Panc1 (cell line): ENCODE measurements around the gene TNFRSF14. TPM values are rescaled to one million over a fixed set of nuclear protein-coding genes. Genes with fewer than 3 reads are reported as not detected.

ENCODE experiments used
- ATAC-seq: fragments of 200-7000 bp; cut with Tn5 transposase; 2 replicates; pipeline ENCODE4 v1.9.1; 2020; ENCODE audit warnings: mild to moderate bottlenecking, moderate library complexity
- BruUV-seq: library from RNA; stranded (reverse); fragments of 400-500 nt; replicated peaks from 2 replicates; lab custom pipeline; 2021; lab: Mats Ljungman, UMichigan
- CTCF ChIA-PET: fragments of 300-600 bp; sonication (Branson Sonifier 250); formaldehyde crosslinking; loops from one replicate; lab custom pipeline; 2022; ENCODE audit warnings: antibody characterized with exemption; lab: Charles Lee
- POLR2A ChIA-PET: fragments of 300-600 bp; sonication (Branson Sonifier 250); formaldehyde crosslinking; loops from one replicate; lab custom pipeline; 2022; ENCODE audit warnings: antibody characterized with exemption; lab: Charles Lee
- DNase-seq: peaks from one replicate; pipeline ENCODE4 v3.0.0-alpha.2; 2010; ENCODE audit warnings: low read depth, low spot score
- H3K27ac ChIP-seq: 2 replicates; pipeline ENCODE4 v1.5.1; 2011; ENCODE audit warnings: mild to moderate bottlenecking, low read length, inconsistent platforms
- H3K27me3 ChIP-seq: fragments of 200-500 bp; sonication (Bioruptor generic); 2 replicates; pipeline ENCODE4 v1.6.0; 2014; ENCODE audit warnings: low read length, inconsistent platforms; ENCODE audit not compliant: control insufficient read depth, insufficient read depth
- H3K36me3 ChIP-seq: fragments of 200-500 bp; sonication (Bioruptor generic); 2 replicates; pipeline ENCODE4 v1.5.1; 2014; ENCODE audit warnings: inconsistent platforms, mild to moderate bottlenecking, low read length, moderate library complexity; ENCODE audit not compliant: control insufficient read depth, insufficient read depth
- H3K4me1 ChIP-seq: 2 replicates; pipeline ENCODE4 v1.5.1; 2011; ENCODE audit warnings: inconsistent platforms, mild to moderate bottlenecking, low read length, moderate library complexity; ENCODE audit not compliant: control insufficient read depth, insufficient read depth
- H3K4me3 ChIP-seq, 2 experiments: 2 replicates each; pipeline ENCODE4 v1.5.1; 2011 to 2012; ENCODE audit warnings: low read depth in 2 of 2, low read length in 2 of 2, mild to moderate bottlenecking in 2 of 2, inconsistent platforms in 1 of 2, moderate library complexity in 1 of 2
- H3K9me3 ChIP-seq: fragments of 200-500 bp; sonication (Bioruptor generic); 2 replicates; pipeline ENCODE4 v1.5.1; 2014; ENCODE audit warnings: low read depth, mild to moderate bottlenecking, inconsistent platforms, low read length, moderate library complexity; ENCODE audit not compliant: control insufficient read depth, insufficient read depth
- CTCF ChIP-seq: fragments of 450-650 bp; IDR thresholded peaks from 2 replicates; pipeline ENCODE4 v1.5.1; 2017; ENCODE audit warnings: mild to moderate bottlenecking
- POLR2AphosphoS5 ChIP-seq: IDR thresholded peaks from 2 replicates; pipeline ENCODE4 v1.6.1; 2012; ENCODE audit warnings: mild to moderate bottlenecking, low read depth, low read length, moderate library complexity
- REST ChIP-seq, 2 experiments: IDR thresholded peaks; 2 replicates each; pipeline ENCODE4 v1.6.1; 2011 to 2012; ENCODE audit warnings: low read depth in 2 of 2, control low read depth in 1 of 2, low read length in 1 of 2, mild to moderate bottlenecking in 1 of 2, moderate library complexity in 1 of 2; ENCODE audit not compliant: insufficient read depth in 1 of 2
- SIN3A ChIP-seq: IDR thresholded peaks from 2 replicates; pipeline ENCODE4 v1.6.1; 2012; ENCODE audit warnings: low read depth, mild to moderate bottlenecking, low read length, moderate library complexity, borderline replicate concordance; ENCODE audit not compliant: insufficient read depth
- TCF7L2 ChIP-seq: IDR thresholded peaks from 2 replicates; pipeline ENCODE4 v1.6.1; 2011; ENCODE audit warnings: mild to moderate bottlenecking, low read depth, low read length, inconsistent platforms
- in situ Hi-C: cut with HindIII; loops from 2 replicates; pipeline ENCODE4 v1.10.0; 2016; ENCODE audit warnings: low sequenced_read_pairs, low pct_unique_long_range_greater_than_20kb
- intact Hi-C: fragments of 100-400 bp; cut with micrococcal nuclease; formaldehyde crosslinking; loops from one replicate; pipeline ENCODE4 v1.10.0; 2022; ENCODE audit not compliant: unreplicated experiment
- total RNA-seq: library from RNA; stranded (reverse); gene quantifications from one replicate; pipeline ENCODE4 v1.2.1, GENCODE V29; 2021; ENCODE audit not compliant: unreplicated experiment

Gene TNFRSF14
- total RNA-seq, 1 experiment from 2014 or later = 20.1 TPM

- Histone ChIP-seq H3K36me3 (no peaks in the 10 kb centered on the region), H3K4me1 (peaks cover 2% of the 10 kb centered on the region), H3K27ac (no peak overlapping the region), H3K27me3 (no peaks in the 10 kb centered on the region), H3K4me3 (no peak overlapping the region), H3K9me3 (no peaks in the 10 kb centered on the region)
- no peak for TF ChIP-seq REST (IDR thresholded peaks at IDR 0.05; ENCODE audit: insufficient read depth in 1 of 2, low read depth in 2 of 2, low read length in 1 of 2)
- TF ChIP-seq TCF7L2 = no peak
- CTCF ChIA-PET = interaction anchor here (0.6 to 1.3 kb wide), 3 partner anchors 18 to 60 kb away, joined by 3 to 15 read pairs (median 4); no protein-coding TSS in a partner anchor
- no TSS peak for BruUV-seq
- intact Hi-C loops (no loop called here), in situ Hi-C loops (no loop called here)
- DNase-seq (no peak), ATAC-seq (no peak; the same call in 1 of the 2 replicates)
- POLR2A ChIA-PET = interaction anchor here (0.6 to 0.7 kb wide), 2 partner anchors 127 to 637 kb away, joined by 3 to 11 read pairs; no protein-coding TSS in a partner anchor
Measured at GRCh38 chr1:2561898-2562895, 6.0 kb downstream of the TNFRSF14 start.

GRCh38 chr1:2563205-2563604 is 7.0 kb downstream of the TNFRSF14 start:
- in situ Hi-C loops = no loop called here
- no peak for ATAC-seq

More at GRCh38 chr1:2563205-2563604, 7.0 kb downstream of the TNFRSF14 start:
- Histone ChIP-seq H3K4me3 (no peak overlapping the region), H3K27me3 (no peaks in the 10 kb centered on the region), H3K36me3 (no peaks in the 10 kb centered on the region), H3K4me1 (no peaks in the 10 kb centered on the region; the same call in 1 of the 2 replicates), H3K27ac (no peak overlapping the region), H3K9me3 (no peaks in the 10 kb centered on the region)
- no peak for DNase-seq
- ChIA-PET CTCF (interaction anchor here (0.5 kb wide), 1 partner anchor 14 kb away, joined by 5 read pairs; no protein-coding TSS in a partner anchor), POLR2A (interaction anchor here (0.7 kb wide), 1 partner anchor 128 kb away, joined by 11 read pairs; no protein-coding TSS in a partner anchor)
- intact Hi-C loops = no loop called here
- BruUV-seq = no TSS peak
- TF ChIP-seq CTCF (no peak), REST (IDR thresholded peaks at IDR 0.05; ENCODE audit: insufficient read depth in 1 of 2, low read depth in 2 of 2, low read length in 1 of 2) (no peak), TCF7L2 (no peak), SIN3A (no peak), POLR2AphosphoS5 (no peak)
